GM18498 (cell line): ENCODE data around the gene SRP14.

Experiments
- ATAC-seq: cut with Tn5 transposase; IDR thresholded peaks from one replicate; pipeline ENCODE4 v1.9.1; 2021; ENCODE audit warnings: mild to moderate bottlenecking, moderate library complexity; ENCODE audit not compliant: unreplicated experiment

SRP14 gene

DNA sequence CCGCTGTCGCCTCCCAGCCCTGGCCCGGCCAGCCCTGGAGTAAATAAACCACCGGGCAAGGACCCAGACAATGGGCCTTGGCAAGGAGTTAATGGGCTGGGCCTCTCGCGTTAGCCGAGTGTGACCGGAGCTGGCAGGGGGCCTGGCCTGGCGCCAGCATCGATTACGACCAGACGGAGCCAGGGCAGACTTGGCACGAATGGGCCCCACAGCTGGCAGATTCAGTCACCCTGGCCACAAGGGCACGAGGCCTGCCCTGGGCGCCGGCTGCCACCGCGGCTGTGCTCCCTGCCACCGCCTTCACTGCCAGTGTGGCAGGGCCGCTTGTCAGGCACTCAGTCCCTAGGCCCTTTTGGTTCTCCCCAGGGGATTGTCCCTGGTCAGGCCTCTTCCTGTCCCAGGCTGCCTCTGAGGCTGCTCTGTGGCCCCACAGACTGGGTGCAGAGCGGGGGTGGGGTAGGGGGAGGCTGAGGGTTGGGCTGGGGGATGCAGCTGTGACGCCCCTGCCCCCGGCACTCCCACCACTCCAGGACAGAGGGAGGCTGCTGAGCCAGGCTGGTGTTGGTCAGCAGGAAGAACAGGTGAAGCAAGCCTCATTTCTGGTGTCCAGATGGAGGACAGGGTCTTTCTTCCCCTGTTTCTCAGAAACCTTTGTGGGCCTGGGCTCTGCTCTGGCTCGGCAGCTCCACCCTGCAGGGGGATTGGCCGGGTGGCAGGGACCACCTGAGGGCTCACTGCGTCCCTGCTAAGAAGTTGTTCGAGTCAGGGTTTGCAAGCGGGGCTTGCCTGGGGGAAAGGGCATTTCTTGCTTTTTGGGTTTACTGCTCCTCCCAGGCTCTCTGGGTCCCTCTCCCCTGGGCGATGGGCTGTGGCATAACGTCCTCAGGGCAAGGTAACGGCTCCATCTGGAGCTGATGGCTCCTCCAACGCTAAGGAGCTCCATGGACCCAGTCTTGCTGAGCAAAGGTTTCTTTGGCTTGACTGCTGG lies 30.5 kb upstream of the SRP14 start:
- peak; percentile 62 for ATAC-seq

DNA sequence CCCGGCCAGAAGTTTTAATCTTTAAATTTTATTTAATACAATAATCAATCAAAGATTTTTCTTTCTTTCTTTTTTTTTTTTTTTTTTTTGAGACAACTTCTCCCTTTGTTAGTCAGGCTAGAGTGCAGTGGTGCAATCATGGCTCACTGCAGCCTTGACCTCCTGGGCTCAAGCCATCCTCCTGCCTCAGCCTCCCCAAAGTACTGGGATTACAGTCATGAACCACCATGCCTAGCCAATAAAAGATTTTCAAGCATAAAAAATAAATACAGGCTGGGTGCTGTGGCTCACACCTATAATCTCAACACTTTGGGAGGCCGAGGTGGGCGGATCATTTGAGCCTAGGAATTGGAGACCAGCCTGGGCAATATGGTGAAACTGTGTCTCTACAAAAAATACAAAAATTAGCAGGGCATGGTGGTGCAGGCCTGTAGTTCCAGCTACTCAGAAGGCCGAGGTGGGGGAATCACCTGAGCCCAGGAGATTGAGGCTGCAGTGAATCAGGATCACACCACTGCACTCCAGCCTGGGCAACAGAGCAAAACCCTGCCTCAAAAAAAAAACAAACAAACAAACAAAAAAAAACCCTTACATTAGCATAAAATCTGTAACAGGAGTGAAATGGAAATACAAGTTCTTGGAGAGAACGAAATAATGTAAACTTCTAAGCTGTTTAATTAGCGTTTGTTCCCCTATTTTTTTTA lies 29.1 kb upstream of the SRP14 start:
- ATAC-seq, result no peak

DNA sequence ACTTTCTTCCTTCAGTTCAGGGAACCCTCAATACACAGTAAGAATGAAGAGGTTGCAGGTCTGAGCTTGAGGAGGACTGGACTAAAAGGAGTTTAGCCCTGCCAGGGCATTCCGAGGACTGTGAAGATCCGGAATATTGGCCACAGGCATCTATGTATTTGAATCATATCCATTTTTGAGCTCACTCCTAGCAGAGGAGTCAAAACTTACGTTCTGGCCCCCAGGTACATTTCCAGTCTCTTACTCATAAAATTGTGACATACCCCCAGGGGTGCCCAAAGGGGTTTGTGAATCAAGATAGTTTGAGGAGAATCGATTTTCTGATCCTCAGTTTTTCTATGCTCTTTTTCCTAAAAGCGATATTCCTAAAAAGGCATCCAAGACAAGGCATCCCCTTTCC lies 27.6 kb upstream of the SRP14 start:
- no peak for ATAC-seq

DNA sequence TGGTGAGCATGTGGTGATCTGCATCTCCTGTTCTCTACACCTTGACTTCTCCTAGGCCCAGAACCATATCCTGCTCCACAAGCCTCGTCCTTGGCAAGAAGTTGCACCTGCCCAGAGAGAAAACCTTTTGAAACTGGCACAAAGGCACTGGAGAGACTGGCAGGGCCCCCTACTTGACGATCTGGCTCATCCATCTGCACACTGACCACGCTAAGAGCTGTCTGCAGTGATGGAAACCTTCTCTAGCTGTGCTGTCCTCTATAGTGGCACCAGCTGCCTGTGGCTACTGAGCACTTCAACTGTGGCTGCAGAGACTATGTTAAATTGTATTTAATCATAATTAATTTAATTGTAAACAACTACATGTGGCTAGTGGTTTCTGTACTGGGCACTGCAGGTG lies 26.2 kb upstream of the SRP14 start:
- ATAC-seq, result no peak

DNA sequence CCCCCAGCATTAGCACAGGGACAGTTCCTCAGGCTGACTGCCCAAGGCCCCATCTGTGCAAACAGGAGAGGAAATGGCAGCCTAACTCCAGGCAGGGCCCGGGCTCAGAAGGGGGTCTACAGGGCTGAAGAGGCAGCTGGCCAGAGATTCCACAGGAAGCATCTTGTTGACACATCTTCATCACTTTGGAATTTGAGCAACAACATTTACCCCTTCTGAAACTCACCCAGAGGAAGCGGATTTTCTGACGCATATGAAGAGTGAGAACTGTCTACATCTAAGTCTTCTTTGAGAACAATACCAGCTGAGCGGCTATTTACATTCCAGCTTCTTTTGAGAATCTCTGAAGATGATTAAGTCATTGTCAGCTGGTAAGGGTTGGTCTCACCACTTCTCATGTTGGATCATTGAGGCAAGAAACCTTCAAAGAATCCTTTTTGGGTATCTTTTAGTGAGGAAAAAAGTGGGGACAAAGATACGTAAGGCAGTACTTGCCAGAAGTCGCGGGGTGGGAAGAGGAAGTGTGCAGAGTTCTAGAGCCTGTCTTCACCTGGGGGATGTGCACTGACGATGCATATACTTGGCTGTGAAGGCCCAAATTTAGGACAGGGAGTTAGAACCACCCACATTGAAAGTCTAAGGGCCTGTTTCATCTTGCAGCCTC lies 25.4 kb upstream of the SRP14 start:
- ATAC-seq, result peak; percentile 59

DNA sequence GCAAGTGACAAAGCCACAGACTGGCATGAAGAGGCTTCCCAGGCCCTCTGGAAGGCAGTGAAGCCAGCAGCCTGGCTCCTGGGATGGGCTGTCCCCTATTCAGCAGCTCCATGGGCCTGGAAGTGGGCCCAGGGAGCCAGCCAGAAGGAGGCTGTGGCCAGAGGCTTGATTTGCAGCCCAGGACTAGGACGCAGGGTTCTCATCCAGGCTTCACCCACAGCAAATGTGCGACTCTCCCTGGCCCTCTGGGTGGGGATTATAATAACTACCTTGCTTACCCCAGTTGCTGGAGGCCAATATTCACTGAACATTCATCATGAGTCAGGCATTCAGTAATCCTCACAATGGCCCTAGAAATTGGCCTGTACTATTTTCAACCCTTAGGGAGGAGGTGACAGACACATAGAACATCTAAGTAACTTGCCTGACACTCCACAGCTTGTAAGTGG lies 24.6 kb upstream of the SRP14 start:
- ATAC-seq, result no peak

DNA sequence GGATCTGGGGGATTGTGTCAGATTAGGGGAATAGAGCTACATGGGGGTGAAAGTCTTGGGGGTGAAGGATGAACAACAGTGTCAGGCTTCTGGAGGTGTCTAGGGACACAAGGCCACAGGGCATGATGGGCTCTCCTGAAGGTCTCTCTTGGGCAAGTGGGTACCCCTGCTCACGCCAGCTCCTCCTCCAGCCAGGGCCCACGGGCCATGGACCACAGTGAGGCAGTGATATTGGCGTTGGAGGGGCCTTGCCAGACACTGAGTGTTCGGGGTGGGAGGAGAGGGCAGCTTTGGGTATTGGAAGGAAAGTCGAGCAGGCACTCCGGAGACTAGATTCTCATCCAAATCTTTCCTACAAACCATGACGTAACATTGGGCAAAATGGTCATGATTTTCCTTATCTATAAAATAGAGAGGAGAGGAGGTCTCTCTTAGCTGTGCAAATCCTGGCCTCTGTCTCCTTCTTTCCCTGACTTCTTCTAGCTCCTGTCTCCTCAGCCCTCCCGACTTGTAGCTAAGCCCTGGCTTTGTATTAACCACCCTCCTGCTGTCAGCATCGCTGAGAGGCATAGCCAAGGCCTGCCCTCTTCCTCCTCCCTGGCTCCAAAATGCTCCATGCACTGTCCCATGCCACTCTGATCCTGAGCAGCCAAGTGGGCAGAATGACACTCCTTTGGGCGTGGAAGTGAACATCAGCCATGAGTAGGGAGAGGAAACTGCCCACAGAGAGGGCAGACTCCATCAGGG lies 24.0 kb upstream of the SRP14 start:
- no peak for ATAC-seq

DNA sequence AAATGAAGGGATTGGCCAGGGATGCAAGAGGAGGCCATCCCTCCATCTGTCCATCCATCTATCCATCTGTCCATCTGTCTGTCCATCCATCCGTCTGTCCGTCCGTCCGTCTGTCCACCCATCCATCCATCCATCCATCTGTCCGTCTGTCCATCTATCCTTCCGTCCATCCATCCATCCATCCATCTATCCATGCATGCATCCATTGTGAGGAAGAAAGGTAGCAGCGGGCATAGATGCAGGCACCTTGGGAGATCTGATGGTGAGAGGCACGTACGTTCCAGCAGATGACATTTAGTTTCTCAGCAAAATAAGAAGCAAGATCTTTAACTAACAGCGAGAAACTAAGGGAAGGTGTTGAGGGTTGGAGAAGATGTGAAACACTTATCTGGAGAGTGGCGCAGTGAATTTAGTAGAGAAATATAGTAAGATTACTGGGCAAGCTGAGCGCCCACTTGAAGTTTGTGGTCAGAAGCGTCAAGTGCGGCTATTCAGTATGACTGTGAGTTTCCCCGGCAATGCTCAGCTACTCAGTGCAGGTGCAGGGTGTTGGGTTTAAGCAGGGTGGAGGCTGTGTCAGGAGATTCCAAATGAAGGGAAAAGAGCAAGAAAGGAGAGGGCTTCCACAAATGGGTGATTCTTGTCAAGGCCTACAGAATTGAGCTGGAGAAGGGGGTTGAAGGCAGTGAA lies 22.4 kb upstream of the SRP14 start:
- ATAC-seq, result peak; percentile 56

DNA sequence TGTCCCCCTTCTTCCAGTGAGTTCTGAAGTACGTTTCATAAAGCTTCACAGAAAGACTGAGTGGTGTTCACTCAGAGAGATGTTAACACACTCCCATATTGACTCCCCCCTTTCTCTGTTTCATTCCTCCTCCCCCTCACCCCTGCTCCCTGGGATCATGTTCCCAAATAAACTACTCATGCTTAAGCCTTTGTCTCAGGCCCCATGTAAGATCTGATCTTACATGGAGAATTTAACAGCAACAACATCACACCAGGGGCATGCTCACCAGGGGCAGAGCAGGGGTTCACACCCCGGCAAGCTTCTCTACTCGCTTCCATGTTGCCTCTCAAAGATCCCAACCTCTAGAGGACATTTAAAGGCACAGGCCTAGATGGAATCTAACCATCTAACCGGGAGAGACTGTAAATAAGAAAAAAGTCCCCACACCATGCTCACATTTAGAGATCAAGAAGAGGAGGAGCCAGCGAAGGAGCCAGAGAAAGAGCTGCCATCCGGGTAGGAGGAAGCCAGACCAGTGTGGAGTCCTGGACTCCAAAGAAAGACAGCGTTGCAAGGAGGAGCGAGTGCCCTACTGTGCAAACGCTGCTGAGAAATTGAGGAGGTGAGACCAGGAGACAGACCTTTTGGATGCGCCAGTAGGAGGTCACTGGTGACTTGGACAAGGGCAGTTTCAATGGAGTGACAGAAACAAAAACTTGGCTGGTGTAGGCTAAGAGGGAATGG lies 21.4 kb upstream of the SRP14 start:
- ATAC-seq, result no peak

DNA sequence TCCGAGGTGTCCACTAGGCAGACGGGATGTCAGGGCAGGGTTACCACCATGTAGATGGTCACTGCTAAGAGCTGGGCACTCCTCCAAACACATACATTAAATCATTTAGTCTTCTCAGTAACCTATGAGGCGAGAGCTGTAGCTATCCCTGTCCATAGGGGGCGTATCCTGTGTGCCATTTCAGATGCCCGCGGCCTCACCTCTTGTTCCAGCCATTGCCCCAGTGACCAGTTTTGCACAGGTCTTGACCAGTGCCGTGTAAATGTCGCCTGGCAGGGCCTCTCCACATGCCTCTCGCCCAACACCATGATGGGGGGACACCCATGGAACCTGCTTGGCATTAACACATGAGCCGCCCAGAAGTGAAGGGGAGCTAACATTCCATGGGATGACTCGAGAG lies 20.8 kb upstream of the SRP14 start:
- no peak for ATAC-seq

DNA sequence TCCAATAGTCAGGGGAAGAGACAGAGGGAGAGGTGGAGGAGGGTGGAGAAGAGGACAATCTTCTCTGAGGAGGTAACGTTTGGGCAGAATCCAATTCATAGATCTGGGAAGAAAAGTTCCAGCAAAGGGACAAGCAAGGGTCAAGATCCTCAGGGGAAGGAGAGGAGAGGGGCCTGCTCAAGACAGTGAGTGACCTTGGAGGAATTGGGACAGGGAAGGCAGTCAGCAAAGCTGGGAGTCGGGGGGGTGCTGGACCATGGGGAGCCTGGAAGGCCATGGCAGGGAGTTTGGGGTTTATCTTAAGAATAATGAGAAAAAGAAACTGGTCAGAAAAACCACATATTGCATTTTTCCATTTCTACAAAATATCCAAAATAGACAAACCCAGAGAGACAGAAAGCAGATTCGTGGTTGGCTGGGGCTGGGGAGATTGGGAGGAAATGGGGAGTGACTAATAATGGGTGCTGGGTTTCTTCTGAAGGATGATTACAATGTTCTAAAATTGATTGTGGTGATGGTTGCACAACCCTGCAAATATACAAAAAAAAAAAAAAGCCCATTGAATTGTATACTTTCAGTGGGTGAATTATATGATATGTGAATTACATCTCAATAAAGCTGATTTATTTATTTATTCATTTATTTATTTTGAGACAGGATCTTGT lies 19.6 kb upstream of the SRP14 start:
- no peak for ATAC-seq

DNA sequence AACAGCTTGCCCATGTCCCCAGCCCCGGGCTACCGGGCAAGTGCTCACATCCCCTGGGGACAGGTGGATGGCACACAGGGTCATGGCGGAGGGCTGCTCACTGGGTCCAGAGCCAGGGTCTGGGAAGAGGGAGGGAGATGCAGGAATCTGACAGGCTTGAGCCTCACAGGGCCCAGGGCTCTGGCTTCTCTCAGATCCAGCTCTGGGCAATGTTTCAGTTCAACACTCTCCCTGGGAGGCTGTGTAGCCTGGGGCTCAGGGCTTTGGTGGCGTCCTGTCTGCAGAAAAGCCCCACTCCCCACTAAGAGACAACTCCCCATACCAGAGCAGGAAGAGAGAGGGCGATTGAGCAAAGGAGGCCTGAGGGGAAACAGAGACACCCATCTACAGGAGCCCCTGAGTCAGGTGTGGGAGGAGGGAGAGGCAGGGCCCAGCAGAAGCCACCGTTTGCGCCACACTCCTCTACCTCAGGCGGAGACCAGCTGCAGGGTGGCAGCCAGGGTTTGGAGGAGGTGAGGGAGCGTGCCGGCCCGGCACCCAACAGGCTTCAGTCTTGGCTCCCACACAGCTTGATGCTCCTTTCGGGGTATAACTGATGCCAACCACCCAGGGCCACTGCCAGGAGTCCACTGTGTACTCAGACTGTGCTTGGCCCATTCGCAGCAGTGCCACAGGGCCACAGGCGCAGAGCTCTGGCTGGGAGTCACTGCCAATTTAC lies 16.8 kb upstream of the SRP14 start:
- ATAC-seq, result no peak

DNA sequence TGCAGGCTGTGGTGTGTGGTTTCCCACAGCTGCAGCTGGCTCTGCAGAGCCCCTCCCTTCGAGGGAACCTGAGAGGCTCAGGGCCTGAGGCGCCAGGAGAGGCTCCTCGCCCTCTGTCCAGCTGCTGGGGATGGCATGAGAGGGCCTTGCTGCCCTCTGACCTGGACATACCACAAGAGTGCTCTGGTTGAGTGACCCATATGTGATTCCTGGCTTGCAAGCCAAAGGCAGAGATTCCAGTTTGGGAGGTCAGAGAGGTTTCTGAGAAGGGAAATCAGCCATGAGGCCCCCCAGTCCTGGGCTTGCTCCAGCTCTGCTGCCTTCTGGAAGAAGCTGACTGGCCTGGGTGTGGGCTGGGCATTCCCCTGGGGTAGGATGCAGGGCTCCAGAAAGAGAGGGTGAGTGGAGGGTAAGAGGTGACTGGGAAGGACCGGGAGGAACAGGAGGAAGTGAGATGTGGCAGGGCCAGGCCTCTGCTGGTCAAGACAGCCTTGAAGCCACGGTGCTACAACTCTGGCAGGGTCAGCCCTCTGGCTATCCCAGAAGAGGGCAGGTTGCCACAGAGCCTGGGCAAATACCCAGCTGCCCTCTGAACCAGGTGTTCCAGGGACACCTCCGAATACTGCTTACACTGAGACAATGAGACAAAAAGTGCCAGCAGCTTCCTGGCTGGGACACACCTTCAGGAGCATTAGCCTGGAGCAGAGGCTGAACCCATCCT lies 16.0 kb upstream of the SRP14 start:
- peak; percentile 84 for ATAC-seq

DNA sequence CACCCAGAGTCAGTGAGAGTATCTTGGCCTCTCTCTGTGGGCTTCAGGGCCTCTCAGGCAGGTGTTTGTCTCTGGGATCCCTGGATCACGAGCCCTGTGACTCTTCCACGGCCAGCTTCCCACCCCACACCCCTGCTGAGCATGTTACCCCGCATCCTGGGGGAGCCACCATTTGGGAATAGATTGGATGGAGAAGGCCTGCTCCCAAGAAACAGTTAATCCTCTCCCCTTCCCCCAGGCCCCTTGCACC lies 15.5 kb upstream of the SRP14 start:
- peak; percentile 49 for ATAC-seq

DNA sequence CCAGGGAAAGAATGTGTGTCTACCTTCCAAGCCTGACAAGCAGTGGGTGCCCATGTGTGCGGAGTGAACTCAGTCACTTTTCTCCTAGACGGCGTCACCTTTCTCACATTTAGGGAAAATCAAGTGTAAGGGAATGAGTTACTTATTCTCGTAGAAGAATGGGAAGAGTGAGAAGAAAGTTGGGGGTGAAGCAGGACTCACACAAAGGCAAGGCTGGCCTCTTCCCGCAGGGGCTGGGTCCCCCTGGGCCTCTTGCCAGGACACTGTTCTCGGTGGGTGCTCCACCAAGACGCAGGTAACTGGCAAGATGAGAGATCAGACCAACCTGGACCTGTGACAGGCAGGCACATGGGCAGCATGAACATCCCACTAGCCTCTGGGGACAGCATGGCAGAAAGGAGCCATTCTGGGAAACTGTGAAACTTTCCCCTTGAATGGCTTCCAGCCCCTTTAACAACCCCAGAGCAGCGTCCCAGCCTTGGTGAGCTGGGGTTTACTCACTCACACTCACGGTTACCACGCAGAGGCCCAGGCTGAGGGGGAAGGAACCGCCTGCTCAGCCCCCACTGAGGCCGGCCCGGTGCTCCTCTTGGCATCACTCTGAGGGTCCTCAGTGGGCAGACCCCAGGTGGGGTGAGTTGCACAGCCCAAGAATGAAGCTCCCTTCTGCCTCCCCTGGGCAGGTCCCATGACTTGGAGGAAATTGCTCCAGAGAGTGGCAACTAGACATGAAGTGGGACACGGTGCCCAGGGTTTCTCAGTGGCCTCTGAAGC lies 15.0 kb upstream of the SRP14 start:
- ATAC-seq, result peak; percentile 35

DNA sequence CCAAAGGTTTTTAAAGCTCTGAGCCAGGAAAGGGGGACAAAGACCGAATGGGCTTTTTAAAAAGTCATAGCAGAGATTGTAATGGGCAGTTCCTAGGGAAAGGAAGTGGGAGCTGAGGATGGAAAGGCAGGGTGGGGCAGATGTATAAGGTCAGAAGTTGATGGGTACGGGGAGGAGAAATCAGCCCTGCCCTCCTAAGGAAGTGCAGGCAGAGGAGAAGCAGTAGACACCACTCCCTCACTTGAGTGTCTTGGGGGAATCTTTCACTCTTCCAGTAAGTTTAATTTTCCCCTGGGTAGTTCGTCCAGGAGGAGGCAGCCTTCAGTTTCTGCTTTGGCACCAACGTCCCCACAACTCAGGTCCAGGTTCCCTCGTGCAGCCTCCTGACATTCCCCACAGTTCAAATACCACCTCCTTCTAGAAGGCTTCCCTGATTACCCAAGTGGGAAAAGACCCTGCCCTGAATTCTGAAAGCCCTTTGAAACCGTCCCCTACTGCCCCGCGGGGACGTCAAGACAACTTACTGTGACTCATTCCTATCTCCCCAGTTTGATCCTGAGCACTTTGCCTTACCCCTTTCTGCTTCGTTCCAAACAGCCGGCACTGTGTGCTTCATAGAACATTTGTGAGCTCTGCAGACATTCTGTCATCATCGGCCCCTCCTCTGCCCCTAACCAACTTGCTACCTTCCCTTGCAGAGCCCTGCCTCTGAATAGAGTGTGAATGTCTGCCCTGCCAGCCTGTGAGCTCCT lies 14.3 kb upstream of the SRP14 start:
- no peak for ATAC-seq

DNA sequence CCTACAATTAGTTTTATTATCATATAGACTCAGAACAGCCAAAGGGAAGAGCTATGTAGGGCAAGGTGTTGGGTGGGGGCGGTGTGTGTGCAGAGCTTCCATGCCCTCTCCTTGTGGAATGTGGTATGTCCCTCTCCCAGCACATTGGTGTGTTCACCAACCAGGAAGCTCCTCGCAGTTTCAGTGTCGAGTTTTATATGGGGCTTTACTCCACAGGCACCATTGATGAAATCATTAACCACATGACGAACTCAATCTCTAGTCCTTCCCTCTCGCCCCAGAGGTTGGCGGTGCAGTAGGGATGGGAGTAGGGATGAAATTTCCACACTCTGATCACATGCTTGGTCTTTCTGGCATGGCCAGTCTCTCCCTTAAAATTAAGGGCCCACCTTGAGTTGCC lies 13.6 kb upstream of the SRP14 start:
- no peak for ATAC-seq
